Neural cell (in vitro differentiated cells): ENCODE results near the gene PPY.

Experiments used
- CTCF ChIP-seq: fragments of 450-650 bp; IDR thresholded peaks from 2 replicates; pipeline ENCODE4 v1.5.1; 2014; ENCODE audit warnings: antibody characterized with exemption, mild to moderate bottlenecking, moderate library complexity; ENCODE audit not compliant: poor library complexity, severe bottlenecking
- POLR2AphosphoS5 ChIP-seq: IDR thresholded peaks from 2 replicates; pipeline ENCODE4 v1.6.1; 2012

- TF ChIP-seq POLR2AphosphoS5 (no peak), CTCF (no peak)
Measured at GRCh38 chr17:43982171-43982570, 39.9 kb upstream of the PPY start.
